Type B pancreatic cell (in vitro differentiated cells): ENCODE results near the gene SHISA4. TPM values are rescaled to one million over a fixed set of nuclear protein-coding genes. Genes with fewer than 3 reads are reported as not detected.

ENCODE experiments used
- DNase-seq: peaks from one replicate; pipeline ENCODE4 v3.0.0; 2021; ENCODE audit warnings: mixed read lengths; ENCODE audit not compliant: unreplicated experiment; ENCODE audit errors: extremely low spot score
- H3K27ac Mint-ChIP-seq: 2 replicates; pipeline ENCODE4 v1.8.0; 2021; ENCODE audit warnings: mild to moderate bottlenecking, mixed read lengths
- H3K27me3 Mint-ChIP-seq: 2 replicates; pipeline ENCODE4 v1.8.0; 2021; ENCODE audit warnings: mixed read lengths
- H3K36me3 Mint-ChIP-seq: 2 replicates; pipeline ENCODE4 v1.8.0; 2021; ENCODE audit warnings: mixed read lengths
- H3K4me1 Mint-ChIP-seq: one replicate; pipeline ENCODE4 v1.8.0; 2021; ENCODE audit warnings: mixed read lengths; ENCODE audit not compliant: unreplicated experiment
- H3K4me3 Mint-ChIP-seq: 2 replicates; pipeline ENCODE4 v1.8.0; 2021; ENCODE audit warnings: mild to moderate bottlenecking, mixed read lengths
- H3K9me3 Mint-ChIP-seq: 2 replicates; pipeline ENCODE4 v1.8.0; 2021; ENCODE audit warnings: mixed read lengths
- total RNA-seq: library from RNA; stranded (reverse); gene quantifications from 2 replicates; pipeline ENCODE4 v1.2.1, GENCODE V29; 2021; ENCODE audit warnings: low replicate concordance
- TF ChIP-seq, protein P1 (sequence below): fragments of 200-600 bp; sonication (generic); conservative IDR thresholded peaks from 2 replicates; pipeline ENCODE4 v1.5.0; 2021; ENCODE audit warnings: antibody characterized with exemption, mild to moderate bottlenecking

Gene SHISA4
- total RNA-seq, 1 donor from 2014 or later: 5.0 TPM

DNA sequence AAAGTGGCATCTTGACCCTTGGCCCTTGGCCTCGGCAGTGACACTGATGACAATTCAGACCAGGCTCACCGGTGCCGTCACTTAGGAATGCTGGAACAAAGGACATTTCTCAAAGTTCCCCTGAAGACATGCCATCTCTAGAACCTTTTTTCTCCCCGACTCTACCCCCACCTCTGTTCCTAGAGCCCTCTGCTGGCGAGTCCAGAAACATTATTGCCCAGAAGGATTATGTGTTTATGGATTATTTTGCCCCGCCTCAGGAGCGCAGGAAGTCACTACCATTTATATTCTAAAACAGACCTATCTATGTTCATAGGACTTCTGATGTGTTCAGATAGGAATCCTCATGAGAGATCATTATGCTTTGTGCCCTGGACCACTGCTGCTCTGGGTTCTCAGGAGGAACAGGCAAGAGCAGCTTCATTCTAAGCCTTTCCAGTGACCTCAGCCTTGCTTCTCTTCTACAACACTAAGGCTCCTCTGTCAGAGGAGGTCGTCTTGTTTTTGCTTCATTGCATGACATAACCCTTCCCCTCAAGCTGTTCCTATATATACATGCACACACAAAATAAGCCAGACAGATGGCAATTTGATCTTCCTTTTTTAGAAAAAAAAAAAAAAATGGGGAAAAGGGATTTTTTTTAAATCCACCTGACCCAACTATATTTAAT, 12.4 kb upstream of the SHISA4 start:
- Mint-ChIP-seq H3K36me3 (peaks cover 33% of the 10 kb centered on the region), H3K4me3 (no peak overlapping the region), H3K27ac (peak overlapping the region; percentile 5), H3K4me1 (peaks cover 8% of the 10 kb centered on the region), H3K9me3 (no peaks in the 10 kb centered on the region), H3K27me3 (no peaks in the 10 kb centered on the region)
- DNase-seq: no peak
- TF ChIP-seq, protein P1, sequence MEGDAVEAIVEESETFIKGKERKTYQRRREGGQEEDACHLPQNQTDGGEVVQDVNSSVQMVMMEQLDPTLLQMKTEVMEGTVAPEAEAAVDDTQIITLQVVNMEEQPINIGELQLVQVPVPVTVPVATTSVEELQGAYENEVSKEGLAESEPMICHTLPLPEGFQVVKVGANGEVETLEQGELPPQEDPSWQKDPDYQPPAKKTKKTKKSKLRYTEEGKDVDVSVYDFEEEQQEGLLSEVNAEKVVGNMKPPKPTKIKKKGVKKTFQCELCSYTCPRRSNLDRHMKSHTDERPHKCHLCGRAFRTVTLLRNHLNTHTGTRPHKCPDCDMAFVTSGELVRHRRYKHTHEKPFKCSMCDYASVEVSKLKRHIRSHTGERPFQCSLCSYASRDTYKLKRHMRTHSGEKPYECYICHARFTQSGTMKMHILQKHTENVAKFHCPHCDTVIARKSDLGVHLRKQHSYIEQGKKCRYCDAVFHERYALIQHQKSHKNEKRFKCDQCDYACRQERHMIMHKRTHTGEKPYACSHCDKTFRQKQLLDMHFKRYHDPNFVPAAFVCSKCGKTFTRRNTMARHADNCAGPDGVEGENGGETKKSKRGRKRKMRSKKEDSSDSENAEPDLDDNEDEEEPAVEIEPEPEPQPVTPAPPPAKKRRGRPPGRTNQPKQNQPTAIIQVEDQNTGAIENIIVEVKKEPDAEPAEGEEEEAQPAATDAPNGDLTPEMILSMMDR: peak; percentile 57

DNA sequence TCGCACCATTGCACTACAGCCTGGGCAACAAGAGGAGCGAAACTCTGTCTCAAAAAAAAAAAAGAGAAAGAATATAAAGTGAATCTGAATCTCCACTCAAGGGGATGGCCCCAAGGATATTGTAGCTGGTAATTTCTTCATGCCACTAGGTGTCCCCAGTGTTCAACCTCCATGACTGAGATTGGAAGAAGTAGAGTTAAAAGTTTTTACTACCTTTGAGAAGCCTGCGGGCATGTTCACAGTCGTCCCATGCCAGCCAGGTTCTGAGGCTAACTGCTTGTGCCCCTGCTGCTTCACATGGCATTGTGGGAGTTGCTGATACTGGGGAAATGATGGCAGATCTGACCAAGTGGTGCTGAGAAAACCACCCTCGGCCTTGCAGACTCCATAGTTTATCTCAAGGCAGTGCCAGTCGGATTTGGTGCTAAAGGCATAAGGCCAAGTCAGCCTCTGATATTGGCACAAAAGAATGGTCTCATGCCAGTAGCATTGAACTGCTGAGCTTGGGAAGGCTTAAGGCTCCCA, 10.8 kb upstream of the SHISA4 start:
- H3K36me3 Mint-ChIP-seq: peaks cover 21% of the 10 kb centered on the region
- H3K4me1 Mint-ChIP-seq: peaks cover 14% of the 10 kb centered on the region
- H3K4me3 Mint-ChIP-seq: no peak overlapping the region
- TF ChIP-seq, protein P1: peak; percentile 79
- H3K9me3 Mint-ChIP-seq: no peaks in the 10 kb centered on the region
- peak overlapping the region; percentile 34 for H3K27ac Mint-ChIP-seq
- H3K27me3 Mint-ChIP-seq: no peaks in the 10 kb centered on the region
- DNase-seq: no peak

DNA sequence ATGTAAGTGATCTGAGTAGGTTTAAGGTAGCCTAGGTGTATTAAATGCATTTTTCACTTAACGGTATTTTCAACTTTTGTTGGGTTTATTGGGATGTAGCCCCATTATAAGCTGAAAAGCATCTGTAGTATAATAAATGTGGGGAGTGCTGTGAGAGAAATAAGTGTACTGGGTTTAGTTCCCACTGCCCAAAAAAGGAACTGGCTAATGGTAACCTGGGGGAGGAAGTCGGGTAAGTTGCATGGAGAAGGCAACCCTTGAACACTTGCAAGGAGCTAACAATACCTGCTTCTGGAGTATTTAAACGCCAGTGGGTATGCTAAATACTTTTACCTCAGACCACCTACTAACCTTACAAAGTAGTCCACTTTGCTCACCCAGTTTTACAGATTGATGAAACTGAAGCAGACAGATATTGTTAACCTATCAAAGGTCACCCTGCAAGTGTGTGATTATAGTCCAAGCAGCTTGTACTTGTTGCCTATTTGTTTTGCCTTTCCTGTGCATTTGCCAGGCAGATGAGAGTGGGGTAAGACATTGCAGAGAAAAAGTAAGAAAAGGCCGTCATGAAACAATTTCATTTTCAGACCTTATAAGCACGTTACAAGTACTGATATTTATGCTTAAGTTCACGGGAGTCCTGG, 7.6 kb upstream of the SHISA4 start:
- H3K4me3 Mint-ChIP-seq: no peak overlapping the region
- no peak for DNase-seq
- H3K9me3 Mint-ChIP-seq: no peaks in the 10 kb centered on the region
- peaks cover 8% of the 10 kb centered on the region for H3K36me3 Mint-ChIP-seq
- H3K4me1 Mint-ChIP-seq: peaks cover 13% of the 10 kb centered on the region
- no peak overlapping the region for H3K27ac Mint-ChIP-seq
- TF ChIP-seq, protein P1: no peak
- peaks cover 5% of the 10 kb centered on the region for H3K27me3 Mint-ChIP-seq

DNA sequence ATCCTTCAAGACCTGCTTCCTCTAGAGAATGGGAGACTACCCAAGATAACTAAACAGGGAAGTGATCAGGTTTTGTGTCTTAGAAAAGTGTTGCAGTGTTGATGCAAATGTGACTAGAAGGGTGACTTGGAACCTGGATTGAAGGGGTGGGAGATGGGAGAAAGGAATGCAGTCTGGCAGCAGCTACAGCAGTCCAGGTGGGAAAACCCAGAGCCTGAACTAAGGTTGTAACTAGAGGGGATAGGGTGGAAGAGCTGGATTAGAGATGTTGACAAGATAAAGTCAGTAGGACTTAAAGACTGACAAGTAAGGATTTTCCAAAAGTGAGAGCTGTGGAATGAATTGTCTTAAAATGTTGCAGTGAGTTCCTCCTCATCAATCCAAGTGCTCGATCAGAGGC, 7.1 kb upstream of the SHISA4 start:
- TF ChIP-seq, protein P1: no peak
- H3K36me3 Mint-ChIP-seq: peaks cover 3% of the 10 kb centered on the region
- H3K9me3 Mint-ChIP-seq: no peaks in the 10 kb centered on the region
- peaks cover 10% of the 10 kb centered on the region for H3K4me1 Mint-ChIP-seq
- H3K4me3 Mint-ChIP-seq: no peak overlapping the region
- no peak for DNase-seq
- peaks cover 6% of the 10 kb centered on the region for H3K27me3 Mint-ChIP-seq
- H3K27ac Mint-ChIP-seq: no peak overlapping the region

DNA sequence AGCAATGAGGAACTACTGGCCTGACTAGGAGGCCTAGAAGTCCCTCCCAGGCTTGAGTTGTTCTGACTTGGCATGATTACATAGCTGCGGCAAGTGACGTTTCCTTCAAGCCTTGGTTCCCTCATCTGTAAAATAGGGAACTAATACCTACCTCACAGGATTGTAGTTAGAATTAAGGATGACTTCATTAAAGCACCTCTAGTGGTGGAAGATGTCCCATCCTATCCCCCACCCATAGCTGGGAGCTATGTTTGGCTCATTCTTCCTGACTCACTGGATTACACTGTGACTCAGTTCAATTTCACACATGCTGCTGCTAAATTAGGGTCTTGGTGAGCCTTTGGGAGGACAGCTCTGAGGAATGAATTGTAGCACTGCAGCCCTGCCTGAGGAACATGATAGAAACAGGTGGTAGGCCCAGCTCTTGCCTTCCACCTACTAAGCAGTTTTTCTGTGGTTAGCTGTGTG, 6.0 kb upstream of the SHISA4 start:
- Mint-ChIP-seq H3K27me3 (peaks cover 14% of the 10 kb centered on the region), H3K27ac (peak overlapping the region; percentile 22), H3K4me1 (peaks cover 10% of the 10 kb centered on the region), H3K4me3 (no peak overlapping the region), H3K36me3 (peaks cover 3% of the 10 kb centered on the region), H3K9me3 (no peaks in the 10 kb centered on the region)
- DNase-seq: no peak
- TF ChIP-seq, protein P1: peak; percentile 10
